Vagina (tissue), 2 donors: ENCODE results near the gene PNMA8B.

Experiments used
- POLR2A ChIP-seq, 2 donors: fragments of 450-650 bp; IDR thresholded peaks; one replicate each; pipeline ENCODE4 v1.6.1; 2017; ENCODE audit warnings: antibody characterized with exemption in 2 of 2, mild to moderate bottlenecking in 2 of 2, moderate library complexity in 2 of 2
- POLR2AphosphoS5 ChIP-seq, 2 donors: sonication (generic); formaldehyde crosslinking; IDR thresholded peaks; one replicate each; pipeline ENCODE4 v1.9.0; 2017; ENCODE audit warnings: antibody characterized with exemption in 2 of 2, mild to moderate bottlenecking in 2 of 2, low read depth in 1 of 2; ENCODE audit not compliant: insufficient read depth in 1 of 2
- TF ChIP-seq, protein P1 (sequence below), 3 experiments: fragments of 450-650 bp in 2 of 3; fragments of 200-600 bp in 1 of 3; sonication (generic) in 1 of 3; IDR thresholded peaks; one replicate each; pipeline ENCODE4 v1.5.1; 2017 to 2019; ENCODE audit warnings: antibody characterized with exemption in 3 of 3, mild to moderate bottlenecking in 2 of 3, moderate library complexity in 2 of 3

- TF ChIP-seq, protein P1, sequence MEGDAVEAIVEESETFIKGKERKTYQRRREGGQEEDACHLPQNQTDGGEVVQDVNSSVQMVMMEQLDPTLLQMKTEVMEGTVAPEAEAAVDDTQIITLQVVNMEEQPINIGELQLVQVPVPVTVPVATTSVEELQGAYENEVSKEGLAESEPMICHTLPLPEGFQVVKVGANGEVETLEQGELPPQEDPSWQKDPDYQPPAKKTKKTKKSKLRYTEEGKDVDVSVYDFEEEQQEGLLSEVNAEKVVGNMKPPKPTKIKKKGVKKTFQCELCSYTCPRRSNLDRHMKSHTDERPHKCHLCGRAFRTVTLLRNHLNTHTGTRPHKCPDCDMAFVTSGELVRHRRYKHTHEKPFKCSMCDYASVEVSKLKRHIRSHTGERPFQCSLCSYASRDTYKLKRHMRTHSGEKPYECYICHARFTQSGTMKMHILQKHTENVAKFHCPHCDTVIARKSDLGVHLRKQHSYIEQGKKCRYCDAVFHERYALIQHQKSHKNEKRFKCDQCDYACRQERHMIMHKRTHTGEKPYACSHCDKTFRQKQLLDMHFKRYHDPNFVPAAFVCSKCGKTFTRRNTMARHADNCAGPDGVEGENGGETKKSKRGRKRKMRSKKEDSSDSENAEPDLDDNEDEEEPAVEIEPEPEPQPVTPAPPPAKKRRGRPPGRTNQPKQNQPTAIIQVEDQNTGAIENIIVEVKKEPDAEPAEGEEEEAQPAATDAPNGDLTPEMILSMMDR (IDR thresholded peaks at IDR 0.05): peak; percentile 92 to 97 (median 95)
- TF ChIP-seq POLR2AphosphoS5 (IDR thresholded peaks at IDR 0.05; ENCODE audit: insufficient read depth in 1 of 2, low read depth in 1 of 2): peak in 1 of 2 donors; percentile 34
- TF ChIP-seq POLR2A (IDR thresholded peaks at IDR 0.05): no peak
Measured at GRCh38 chr19:46513461-46514236, 18.0 kb upstream of the PNMA8B start.
